GM12878 (cell line): ENCODE results near the gene DEUP1.

Experiments
- EP300 ChIP-seq, 2 experiments: fragments of 150-350 bp in 1 of 2; IDR thresholded peaks; 2 replicates each; pipeline ENCODE4 v1.6.1; 2011 to 2012; ENCODE audit warnings: low read depth in 2 of 2, low read length in 2 of 2, borderline replicate concordance in 1 of 2, improper control_type of control experiment in 1 of 2, inconsistent platforms in 1 of 2; ENCODE audit not compliant: control insufficient read depth in 1 of 2
- ETV6 ChIP-seq, 2 experiments: fragments of 450-650 bp in 1 of 2; IDR thresholded peaks in 1 of 2; conservative IDR thresholded peaks in 1 of 2; 2 replicates each; pipeline ENCODE4 v1.6.1; 2014; ENCODE audit warnings: antibody characterized with exemption in 1 of 2, borderline replicate concordance in 1 of 2, low read depth in 1 of 2, mild to moderate bottlenecking in 1 of 2, moderate library complexity in 1 of 2
- EZH2 ChIP-seq: IDR thresholded peaks from 2 replicates; pipeline ENCODE4 v1.6.1; 2012; ENCODE audit warnings: low read depth, mild to moderate bottlenecking, control low read depth, inconsistent platforms, low read length, borderline replicate concordance; ENCODE audit not compliant: control insufficient read depth
- HDAC6 ChIP-seq: fragments of 200-600 bp; sonication (generic); IDR thresholded peaks from one replicate; pipeline ENCODE4 v1.8.0; 2017; ENCODE audit warnings: antibody characterized with exemption; ENCODE audit not compliant: unreplicated experiment
- JUND ChIP-seq: IDR thresholded peaks from 2 replicates; pipeline ENCODE4 v1.6.1; 2012; ENCODE audit warnings: low read depth, mild to moderate bottlenecking, low read length, improper control_type of control experiment, moderate library complexity
- KDM1A ChIP-seq: fragments of 200-600 bp; sonication (generic); IDR thresholded peaks from 2 replicates; pipeline ENCODE4 v1.6.1; 2016; ENCODE audit warnings: borderline replicate concordance
- PAX5 ChIP-seq: IDR thresholded peaks from 2 replicates; pipeline ENCODE4 v1.6.1; 2011; ENCODE audit warnings: low read depth, low read length, borderline replicate concordance
- POLR2A ChIP-seq: IDR thresholded peaks from 2 replicates; pipeline ENCODE4 v1.6.1; 2011; ENCODE audit warnings: low read depth, mild to moderate bottlenecking, low read length
- POLR2AphosphoS5 ChIP-seq: IDR thresholded peaks from 2 replicates; pipeline ENCODE4 v1.6.1; 2011; ENCODE audit warnings: mild to moderate bottlenecking, low read length, inconsistent platforms
- RFX5 ChIP-seq: IDR thresholded peaks from 2 replicates; pipeline ENCODE4 v1.6.1; 2011; ENCODE audit warnings: low read depth, low read length, improper control_type of control experiment
- SP1 ChIP-seq: IDR thresholded peaks from one replicate; pipeline ENCODE4 v1.6.1; 2011; ENCODE audit warnings: low read depth, low read length
- ZZZ3 ChIP-seq: IDR thresholded peaks from 2 replicates; pipeline ENCODE4 v1.6.1; 2011; ENCODE audit warnings: low read depth; ENCODE audit not compliant: control insufficient read depth, insufficient read length
- TF ChIP-seq, protein P1 (sequence below): fragments of 450-650 bp; IDR thresholded peaks from 2 replicates; pipeline ENCODE4 v1.6.1; 2016; ENCODE audit warnings: mild to moderate bottlenecking
- TF ChIP-seq, protein P2 (sequence below), 3 experiments: IDR thresholded peaks in 2 of 3; conservative IDR thresholded peaks in 1 of 3; 2 replicates each; pipeline ENCODE4 v1.5.1; 2011; ENCODE audit warnings: low read depth in 3 of 3, low read length in 3 of 3, mild to moderate bottlenecking in 3 of 3, control low read depth in 2 of 3, moderate library complexity in 2 of 3, inconsistent platforms in 1 of 3, mixed read lengths in 1 of 3; ENCODE audit not compliant: control insufficient read depth in 2 of 3, insufficient read depth in 1 of 3; ENCODE audit errors: extremely low read depth in 1 of 3

DNA sequence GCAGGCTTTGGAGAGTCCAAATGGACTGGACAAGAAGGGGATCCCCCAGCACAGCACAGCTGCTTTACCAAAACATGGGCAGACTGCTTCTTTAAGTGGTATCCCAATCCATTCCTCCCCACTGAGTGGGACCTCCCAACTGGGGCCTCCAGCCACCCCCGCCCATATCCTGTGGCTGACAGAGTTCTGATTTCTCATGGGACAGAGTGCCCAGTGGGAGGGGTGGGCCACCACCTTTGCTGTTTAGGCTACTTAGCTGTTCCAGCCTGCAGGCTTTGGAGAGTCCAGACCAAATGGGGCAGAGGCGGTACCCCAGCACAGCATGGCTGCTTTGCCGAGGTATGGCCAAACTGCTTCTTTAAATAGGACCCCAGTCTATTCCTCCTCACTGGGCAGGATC is 26.9 kb upstream of the DEUP1 start:
- TF ChIP-seq EZH2 (no peak), EP300 (IDR thresholded peaks at IDR 0.05; ENCODE audit: borderline replicate concordance in 1 of 2, control insufficient read depth in 1 of 2, low read depth in 2 of 2, low read length in 2 of 2) (no peak), POLR2A (no peak), JUND (no peak), ETV6 (conservative IDR thresholded peaks at IDR 0.05 in 1 of 2, IDR thresholded peaks at IDR 0.05 in 1 of 2; ENCODE audit: borderline replicate concordance in 1 of 2, low read depth in 1 of 2) (no peak), PAX5 (no peak), POLR2AphosphoS5 (no peak), KDM1A (no peak), HDAC6 (no peak), SP1 (no peak), RFX5 (no peak), ZZZ3 (no peak)
- TF ChIP-seq, protein P1, sequence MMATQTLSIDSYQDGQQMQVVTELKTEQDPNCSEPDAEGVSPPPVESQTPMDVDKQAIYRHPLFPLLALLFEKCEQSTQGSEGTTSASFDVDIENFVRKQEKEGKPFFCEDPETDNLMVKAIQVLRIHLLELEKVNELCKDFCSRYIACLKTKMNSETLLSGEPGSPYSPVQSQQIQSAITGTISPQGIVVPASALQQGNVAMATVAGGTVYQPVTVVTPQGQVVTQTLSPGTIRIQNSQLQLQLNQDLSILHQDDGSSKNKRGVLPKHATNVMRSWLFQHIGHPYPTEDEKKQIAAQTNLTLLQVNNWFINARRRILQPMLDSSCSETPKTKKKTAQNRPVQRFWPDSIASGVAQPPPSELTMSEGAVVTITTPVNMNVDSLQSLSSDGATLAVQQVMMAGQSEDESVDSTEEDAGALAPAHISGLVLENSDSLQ, result no peak
- TF ChIP-seq, protein P2, sequence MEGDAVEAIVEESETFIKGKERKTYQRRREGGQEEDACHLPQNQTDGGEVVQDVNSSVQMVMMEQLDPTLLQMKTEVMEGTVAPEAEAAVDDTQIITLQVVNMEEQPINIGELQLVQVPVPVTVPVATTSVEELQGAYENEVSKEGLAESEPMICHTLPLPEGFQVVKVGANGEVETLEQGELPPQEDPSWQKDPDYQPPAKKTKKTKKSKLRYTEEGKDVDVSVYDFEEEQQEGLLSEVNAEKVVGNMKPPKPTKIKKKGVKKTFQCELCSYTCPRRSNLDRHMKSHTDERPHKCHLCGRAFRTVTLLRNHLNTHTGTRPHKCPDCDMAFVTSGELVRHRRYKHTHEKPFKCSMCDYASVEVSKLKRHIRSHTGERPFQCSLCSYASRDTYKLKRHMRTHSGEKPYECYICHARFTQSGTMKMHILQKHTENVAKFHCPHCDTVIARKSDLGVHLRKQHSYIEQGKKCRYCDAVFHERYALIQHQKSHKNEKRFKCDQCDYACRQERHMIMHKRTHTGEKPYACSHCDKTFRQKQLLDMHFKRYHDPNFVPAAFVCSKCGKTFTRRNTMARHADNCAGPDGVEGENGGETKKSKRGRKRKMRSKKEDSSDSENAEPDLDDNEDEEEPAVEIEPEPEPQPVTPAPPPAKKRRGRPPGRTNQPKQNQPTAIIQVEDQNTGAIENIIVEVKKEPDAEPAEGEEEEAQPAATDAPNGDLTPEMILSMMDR (IDR thresholded peaks at IDR 0.05 in 2 of 3, conservative IDR thresholded peaks at IDR 0.05 in 1 of 3; ENCODE audit: control insufficient read depth in 2 of 3, extremely low read depth in 1 of 3, insufficient read depth in 1 of 3, low read depth in 3 of 3, low read length in 3 of 3), result no peak
